Smooth muscle cell (in vitro differentiated cells): ENCODE data around the gene PDE4D. TPM values are rescaled to one million over a fixed set of nuclear protein-coding genes. Genes with fewer than 3 reads are reported as not detected.
A peak's percentile ranks its signal among the peaks of the same experiment; 100 is the strongest.

Source experiments
- DNase-seq: peaks from one replicate; lab custom pipeline; 2025; ENCODE audit not compliant: unreplicated experiment; lab: John Stamatoyannopoulos, UW
- H2AFZ ChIP-seq: fragments of 200-600 bp; sonication (generic); 2 replicates; pipeline ENCODE4 v1.6.0; 2016; ENCODE audit warnings: antibody characterized with exemption, low read depth, mild to moderate bottlenecking
- H3F3A ChIP-seq: fragments of 200-600 bp; sonication (generic); 2 replicates; pipeline ENCODE4 v1.6.0; 2017; ENCODE audit warnings: antibody characterized with exemption, low read depth
- H3K27ac ChIP-seq: fragments of 200-600 bp; sonication (generic); 2 replicates; pipeline ENCODE4 v1.5.1; 2016; ENCODE audit warnings: low read depth, mild to moderate bottlenecking
- H3K27me3 ChIP-seq: fragments of 200-600 bp; sonication (generic); 2 replicates; pipeline ENCODE4 v1.6.1; 2016; ENCODE audit warnings: low read depth, mild to moderate bottlenecking
- H3K36me3 ChIP-seq: fragments of 200-600 bp; sonication (generic); 2 replicates; pipeline ENCODE4 v1.5.1; 2016; ENCODE audit warnings: low read depth
- H3K4me1 ChIP-seq: fragments of 200-600 bp; sonication (generic); 2 replicates; pipeline ENCODE4 v1.5.1; 2016; ENCODE audit warnings: low read depth
- H3K4me2 ChIP-seq: fragments of 200-600 bp; sonication (generic); 2 replicates; pipeline ENCODE4 v1.6.0; 2016; ENCODE audit warnings: mild to moderate bottlenecking
- H3K4me3 ChIP-seq: fragments of 200-600 bp; sonication (generic); 2 replicates; pipeline ENCODE4 v1.5.1; 2016; ENCODE audit warnings: mild to moderate bottlenecking
- H3K79me2 ChIP-seq: fragments of 200-600 bp; sonication (generic); 2 replicates; pipeline ENCODE4 v1.6.0; 2016; ENCODE audit warnings: low read depth, mild to moderate bottlenecking
- H3K9ac ChIP-seq: fragments of 200-600 bp; sonication (generic); 2 replicates; pipeline ENCODE4 v1.6.0; 2016; ENCODE audit warnings: low read depth
- H3K9me3 ChIP-seq: fragments of 200-600 bp; sonication (generic); replicated peaks from 2 replicates; pipeline ENCODE4 v1.5.1; 2016; ENCODE audit warnings: low read depth
- H4K20me1 ChIP-seq: fragments of 200-600 bp; sonication (generic); 2 replicates; pipeline ENCODE4 v1.6.0; 2016; ENCODE audit warnings: low read depth
- CTCF ChIP-seq: fragments of 200-600 bp; sonication (generic); IDR thresholded peaks from 2 replicates; pipeline ENCODE4 v1.5.1; 2017; ENCODE audit warnings: borderline replicate concordance, mild to moderate bottlenecking, antibody characterized with exemption; ENCODE audit not compliant: insufficient read depth, poor library complexity, severe bottlenecking
- WGBS: methylation state at CpG from one replicate; pipeline ENCODE4 v1.1.7; 2016; ENCODE audit warnings: low lambda C conversion rate; 5-methylcytosine and 5-hydroxymethylcytosine counted together
- polyA plus RNA-seq: library from polyadenylated mRNA; unstranded; fragments of >200 nt; fragmentation: Nextera tagmentation; extraction: Ambion mirVana; gene quantifications from 2 replicates; pipeline ENCODE4 v1.2.1, GENCODE V29; 2016
- total RNA-seq: library from RNA; depleted of rRNA; stranded (reverse); fragments of >200 nt; gene quantifications from 2 replicates; pipeline ENCODE4 v1.2.3, GENCODE V29; 2014

Gene PDE4D
- total and polyA plus RNA-seq, 2 experiments from 2014 or later, result 16.4 to 61.0 TPM

GRCh38 chr5:58979090-58979489 lies 914.4 kb downstream of the PDE4D start:
- Histone ChIP-seq H3K4me3 (no peak overlapping the region), H4K20me1 (peaks cover 6% of the 10 kb centered on the region), H3K79me2 (no peaks in the 10 kb centered on the region), H3K4me1 (no peaks in the 10 kb centered on the region), H3K9me3 (no peaks in the 10 kb centered on the region), H3K27ac (no peak overlapping the region), H3K36me3 (peaks cover 40% of the 10 kb centered on the region), H3K4me2 (no peak overlapping the region), H3F3A (peaks cover under 1% of the 10 kb centered on the region), H2AFZ (no peak overlapping the region), H3K9ac (no peak overlapping the region), H3K27me3 (no peaks in the 10 kb centered on the region)
- DNase-seq, result no peak
- no peak for TF ChIP-seq CTCF

GRCh38 chr5:58974601-58975000 lies 918.9 kb downstream of the PDE4D start:
- Histone ChIP-seq H4K20me1 (no peaks in the 10 kb centered on the region), H3K9me3 (no peaks in the 10 kb centered on the region), H3K27ac (no peak overlapping the region), H3K4me1 (no peaks in the 10 kb centered on the region), H3K9ac (no peak overlapping the region), H3K36me3 (peaks cover 43% of the 10 kb centered on the region), H2AFZ (no peak overlapping the region), H3F3A (peaks cover 6% of the 10 kb centered on the region), H3K27me3 (no peaks in the 10 kb centered on the region), H3K79me2 (no peaks in the 10 kb centered on the region), H3K4me2 (no peak overlapping the region), H3K4me3 (no peak overlapping the region)
- DNase-seq, result no peak
- WGBS, result 93% methylated on average over 5 of the region's 5 CpGs
- no peak for TF ChIP-seq CTCF

GRCh38 chr5:58974083-58974482 lies 919.4 kb downstream of the PDE4D start:
- Histone ChIP-seq H3K79me2 (no peaks in the 10 kb centered on the region), H4K20me1 (no peaks in the 10 kb centered on the region), H2AFZ (no peak overlapping the region), H3K4me2 (no peak overlapping the region), H3K4me1 (no peaks in the 10 kb centered on the region), H3F3A (peaks cover 6% of the 10 kb centered on the region), H3K4me3 (no peak overlapping the region), H3K36me3 (peaks cover 43% of the 10 kb centered on the region), H3K27me3 (no peaks in the 10 kb centered on the region), H3K27ac (no peak overlapping the region), H3K9me3 (no peaks in the 10 kb centered on the region), H3K9ac (no peak overlapping the region)
- WGBS, result 87% methylated on average over 5 of the region's 5 CpGs
- DNase-seq, result no peak
- TF ChIP-seq CTCF, result no peak

- H3K4me3 ChIP-seq, result no peak overlapping the region
- no peaks in the 10 kb centered on the region for H4K20me1 ChIP-seq
- no peaks in the 10 kb centered on the region for H3K4me1 ChIP-seq
- peaks cover 6% of the 10 kb centered on the region for H3F3A ChIP-seq
- H2AFZ ChIP-seq, result no peak overlapping the region
- no peaks in the 10 kb centered on the region for H3K9me3 ChIP-seq
- no peak overlapping the region for H3K9ac ChIP-seq
- H3K36me3 ChIP-seq, result peaks cover 35% of the 10 kb centered on the region
- no peak for TF ChIP-seq CTCF
- H3K4me2 ChIP-seq, result peak overlapping the region; percentile 31
- DNase-seq, result no peak
- H3K79me2 ChIP-seq, result no peaks in the 10 kb centered on the region
- WGBS, result 41% methylated on average over 1 of the region's 1 CpG
- H3K27me3 ChIP-seq, result no peaks in the 10 kb centered on the region
- H3K27ac ChIP-seq, result no peak overlapping the region
These were observed 921.2 kb downstream of the PDE4D start for GRCh38 chr5:58972301-58972700.
